K562 (cell line): ENCODE measurements around the gene NUTF2. TPM values are rescaled to one million over a fixed set of nuclear protein-coding genes. Genes with fewer than 3 reads are reported as not detected.

Experiments used
- CSDE1 ChIP-seq, 2 experiments: fragments of 450-650 bp; IDR thresholded peaks; 2 replicates each; pipeline ENCODE4 v1.6.1; 2016; ENCODE audit warnings: mild to moderate bottlenecking in 1 of 2
- HDAC3 ChIP-seq: fragments of 450-650 bp; IDR thresholded peaks from 2 replicates; pipeline ENCODE4 v1.6.1; 2018; ENCODE audit warnings: borderline replicate concordance, mild to moderate bottlenecking, moderate library complexity; ENCODE audit not compliant: partially characterized antibody
- HDAC6 ChIP-seq: IDR thresholded peaks from 2 replicates; pipeline ENCODE4 v1.6.1; 2012; ENCODE audit warnings: low read depth, mild to moderate bottlenecking, control low read depth, inconsistent platforms, low read length, moderate library complexity
- HNRNPL ChIP-seq: fragments of 200-400 bp; formaldehyde crosslinking; IDR thresholded peaks from 2 replicates; pipeline ENCODE4 v1.6.1; 2017; ENCODE audit warnings: low read depth, mild to moderate bottlenecking, low read length
- HOXB6 ChIP-seq: fragments of 250-450 bp; sonication (Bioruptor Pico); IDR thresholded peaks from 2 replicates; pipeline ENCODE4 v1.5.1; 2022; ENCODE audit warnings: mild to moderate bottlenecking, borderline replicate concordance
- RAD51 ChIP-seq: fragments of 450-650 bp; IDR thresholded peaks from 2 replicates; pipeline ENCODE4 v1.7.1; 2016; ENCODE audit warnings: low read depth, mild to moderate bottlenecking, borderline replicate concordance
- SLC30A9 ChIP-seq: fragments of 250-450 bp; sonication (Bioruptor Pico); IDR thresholded peaks from 2 replicates; pipeline ENCODE4 v1.8.0; 2022; ENCODE audit warnings: mild to moderate bottlenecking, moderate library complexity
- TAF9B ChIP-seq: fragments of 450-650 bp; IDR thresholded peaks from 2 replicates; pipeline ENCODE4 v1.6.1; 2018; ENCODE audit warnings: mild to moderate bottlenecking; ENCODE audit not compliant: partially characterized antibody
- ZNF134 ChIP-seq: fragments of 250-450 bp; sonication (Bioruptor Pico); conservative IDR thresholded peaks from 2 replicates; pipeline ENCODE4 v1.4.0; 2020
- polyA plus RNA-seq, 8 experiments: library from polyadenylated mRNA; depleted of rRNA in 4 of 8; stranded (reverse) in 5 of 8; unstranded in 3 of 8; fragments of >200 nt; fragmentation: Nextera tagmentation in 2 of 8; fragmentation: Illumina TruSeq in 1 of 8; extraction: Ambion mirVana in 2 of 8; extraction: Trizol in 1 of 8; gene quantifications; 2 replicates each; pipeline versions ENCODE4 v1.2.1 to v1.2.3, GENCODE V29; 2011 to 2014; ENCODE audit warnings: inconsistent platforms in 1 of 8, missing spikeins in 1 of 8
- total RNA-seq, 7 experiments: library from RNA; depleted of rRNA in 6 of 7; stranded (reverse); fragments of >200 nt in 6 of 7; fragmentation: Illumina TruSeq in 2 of 7; extraction: Trizol in 2 of 7; gene quantifications; 2 replicates each; pipeline versions ENCODE4 v1.2.1 to v1.2.3, GENCODE V29; 2011 to 2021; ENCODE audit warnings: low replicate concordance in 1 of 7
- TF ChIP-seq, protein P1 (sequence below): fragments of 250-450 bp; sonication (Bioruptor Pico); IDR thresholded peaks from 2 replicates; pipeline ENCODE4 v1.8.0; 2021; ENCODE audit warnings: mild to moderate bottlenecking, moderate library complexity
- TF ChIP-seq, protein P2 (sequence below): fragments of 250-450 bp; sonication (Bioruptor Pico); IDR thresholded peaks from 2 replicates; pipeline ENCODE4 v1.8.0; 2021; ENCODE audit warnings: borderline replicate concordance, mild to moderate bottlenecking, moderate library complexity; ENCODE audit not compliant: poor library complexity, severe bottlenecking
- TF ChIP-seq, protein P3 (sequence below), 2 experiments: fragments of 450-650 bp; formaldehyde crosslinking in 1 of 2; IDR thresholded peaks; 2 replicates each; pipeline versions ENCODE4 v1.4.0 to v1.6.1; 2014 to 2020; ENCODE audit warnings: mild to moderate bottlenecking in 2 of 2, borderline replicate concordance in 1 of 2, low read depth in 1 of 2

The NUTF2 gene
- total and polyA plus RNA-seq, 9 of the 15 experiments (the other 6 are each of a cell fraction or from before 2014, with no cell fraction given): 106 to 248 (median 147) TPM

DNA sequence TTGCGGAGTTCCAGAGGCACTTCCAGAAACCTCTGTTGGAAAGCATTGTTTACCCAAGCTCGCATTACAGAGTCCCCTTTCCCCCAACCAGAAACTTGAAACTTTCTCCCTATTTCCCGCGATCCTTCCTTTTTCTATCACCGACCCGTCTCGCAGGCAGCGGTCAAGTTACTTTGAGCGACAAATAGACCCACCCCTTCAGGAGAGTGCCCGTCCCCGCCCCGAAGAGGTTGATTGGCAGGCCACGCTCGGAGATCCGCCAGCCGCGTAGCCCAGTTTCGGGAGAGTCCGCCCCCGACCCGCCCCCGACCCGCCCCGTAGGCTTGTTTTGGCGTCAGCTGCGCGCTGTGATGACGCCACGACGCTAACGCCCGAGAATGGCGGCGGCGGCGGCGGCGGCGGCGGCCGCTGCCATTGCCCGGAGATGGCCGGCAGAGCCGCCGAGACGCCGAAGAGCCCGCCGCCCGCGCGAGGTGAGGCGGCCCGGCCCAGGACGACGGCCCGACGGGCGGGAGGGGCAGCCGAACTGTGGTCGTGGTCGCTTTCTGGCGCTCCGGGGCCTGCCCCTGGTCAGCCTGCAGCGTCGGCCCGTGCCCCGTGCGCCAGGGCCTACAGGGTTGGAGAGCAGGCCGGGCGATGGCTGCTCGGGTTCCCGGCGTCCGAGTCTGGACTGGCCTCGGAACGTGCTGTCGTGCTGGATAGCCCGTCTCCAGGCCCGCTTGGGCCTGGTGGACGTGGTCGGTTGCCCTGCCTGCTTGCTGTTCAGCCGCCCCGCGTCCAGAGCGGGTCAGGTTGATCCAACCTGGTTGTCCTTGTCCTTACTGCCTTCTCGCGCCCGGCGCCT, 46.4 kb downstream of the NUTF2 start, which contains the start of gene PSKH1 (continued):
- TF ChIP-seq CSDE1 (IDR thresholded peaks at IDR 0.05) (peak in 1 of 2 experiments; percentile 50; a peak in 1 of 4 replicates), ZNF134 (CRISPR knock-in tag) (no peak), TAF9B (no peak), RAD51 (no peak), HOXB6 (no peak), HNRNPL (no peak), HDAC6 (no peak), HDAC3 (no peak), SLC30A9 (CRISPR knock-in tag) (no peak)
- TF ChIP-seq, protein P1, sequence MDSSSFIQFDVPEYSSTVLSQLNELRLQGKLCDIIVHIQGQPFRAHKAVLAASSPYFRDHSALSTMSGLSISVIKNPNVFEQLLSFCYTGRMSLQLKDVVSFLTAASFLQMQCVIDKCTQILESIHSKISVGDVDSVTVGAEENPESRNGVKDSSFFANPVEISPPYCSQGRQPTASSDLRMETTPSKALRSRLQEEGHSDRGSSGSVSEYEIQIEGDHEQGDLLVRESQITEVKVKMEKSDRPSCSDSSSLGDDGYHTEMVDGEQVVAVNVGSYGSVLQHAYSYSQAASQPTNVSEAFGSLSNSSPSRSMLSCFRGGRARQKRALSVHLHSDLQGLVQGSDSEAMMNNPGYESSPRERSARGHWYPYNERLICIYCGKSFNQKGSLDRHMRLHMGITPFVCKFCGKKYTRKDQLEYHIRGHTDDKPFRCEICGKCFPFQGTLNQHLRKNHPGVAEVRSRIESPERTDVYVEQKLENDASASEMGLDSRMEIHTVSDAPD (CRISPR knock-in tag): no peak
- TF ChIP-seq, protein P2, sequence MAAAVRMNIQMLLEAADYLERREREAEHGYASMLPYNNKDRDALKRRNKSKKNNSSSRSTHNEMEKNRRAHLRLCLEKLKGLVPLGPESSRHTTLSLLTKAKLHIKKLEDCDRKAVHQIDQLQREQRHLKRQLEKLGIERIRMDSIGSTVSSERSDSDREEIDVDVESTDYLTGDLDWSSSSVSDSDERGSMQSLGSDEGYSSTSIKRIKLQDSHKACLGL (CRISPR knock-in tag): no peak
- TF ChIP-seq, protein P3, sequence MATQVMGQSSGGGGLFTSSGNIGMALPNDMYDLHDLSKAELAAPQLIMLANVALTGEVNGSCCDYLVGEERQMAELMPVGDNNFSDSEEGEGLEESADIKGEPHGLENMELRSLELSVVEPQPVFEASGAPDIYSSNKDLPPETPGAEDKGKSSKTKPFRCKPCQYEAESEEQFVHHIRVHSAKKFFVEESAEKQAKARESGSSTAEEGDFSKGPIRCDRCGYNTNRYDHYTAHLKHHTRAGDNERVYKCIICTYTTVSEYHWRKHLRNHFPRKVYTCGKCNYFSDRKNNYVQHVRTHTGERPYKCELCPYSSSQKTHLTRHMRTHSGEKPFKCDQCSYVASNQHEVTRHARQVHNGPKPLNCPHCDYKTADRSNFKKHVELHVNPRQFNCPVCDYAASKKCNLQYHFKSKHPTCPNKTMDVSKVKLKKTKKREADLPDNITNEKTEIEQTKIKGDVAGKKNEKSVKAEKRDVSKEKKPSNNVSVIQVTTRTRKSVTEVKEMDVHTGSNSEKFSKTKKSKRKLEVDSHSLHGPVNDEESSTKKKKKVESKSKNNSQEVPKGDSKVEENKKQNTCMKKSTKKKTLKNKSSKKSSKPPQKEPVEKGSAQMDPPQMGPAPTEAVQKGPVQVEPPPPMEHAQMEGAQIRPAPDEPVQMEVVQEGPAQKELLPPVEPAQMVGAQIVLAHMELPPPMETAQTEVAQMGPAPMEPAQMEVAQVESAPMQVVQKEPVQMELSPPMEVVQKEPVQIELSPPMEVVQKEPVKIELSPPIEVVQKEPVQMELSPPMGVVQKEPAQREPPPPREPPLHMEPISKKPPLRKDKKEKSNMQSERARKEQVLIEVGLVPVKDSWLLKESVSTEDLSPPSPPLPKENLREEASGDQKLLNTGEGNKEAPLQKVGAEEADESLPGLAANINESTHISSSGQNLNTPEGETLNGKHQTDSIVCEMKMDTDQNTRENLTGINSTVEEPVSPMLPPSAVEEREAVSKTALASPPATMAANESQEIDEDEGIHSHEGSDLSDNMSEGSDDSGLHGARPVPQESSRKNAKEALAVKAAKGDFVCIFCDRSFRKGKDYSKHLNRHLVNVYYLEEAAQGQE (IDR thresholded peaks at IDR 0.05; ENCODE audit: borderline replicate concordance): no peak
- TF ChIP-seq, protein P3 (CRISPR knock-in tag; IDR thresholded peaks at IDR 0.05; ENCODE audit: low read depth): peak; percentile 81
